OCI-LY1 (cell line): ENCODE measurements around the gene SLC12A7.

Experiments
- H2AFZ ChIP-seq: fragments of 200-600 bp; sonication (generic), shearing (Covaris generic); 2 replicates; pipeline ENCODE4 v1.6.0; 2014; ENCODE audit warnings: antibody characterized with exemption, mild to moderate bottlenecking, low read length
- H3F3A ChIP-seq: fragments of 200-600 bp; sonication (generic), shearing (Covaris generic); 2 replicates; pipeline ENCODE4 v1.6.0; 2014; ENCODE audit warnings: mild to moderate bottlenecking, antibody characterized with exemption, low read length, moderate library complexity; ENCODE audit not compliant: insufficient read depth
- H3K27ac ChIP-seq: fragments of 200-600 bp; sonication (generic); 2 replicates; pipeline ENCODE4 v1.5.1; 2014; ENCODE audit warnings: low read length, mixed run types, mild to moderate bottlenecking, low read depth; ENCODE audit not compliant: poor library complexity, severe bottlenecking
- H3K27me3 ChIP-seq: fragments of 200-600 bp; sonication (generic); 2 replicates; pipeline ENCODE4 v1.6.0; 2014; ENCODE audit warnings: antibody characterized with exemption, mild to moderate bottlenecking, low read length, moderate library complexity; ENCODE audit not compliant: insufficient read depth
- H3K36me3 ChIP-seq: fragments of 200-600 bp; sonication (generic); 2 replicates; pipeline ENCODE4 v1.6.1; 2014; ENCODE audit warnings: mild to moderate bottlenecking, antibody characterized with exemption, low read length, moderate library complexity, mixed read lengths; ENCODE audit not compliant: insufficient read depth
- H3K4me1 ChIP-seq: fragments of 200-600 bp; sonication (generic); 2 replicates; pipeline ENCODE4 v1.5.1; 2014; ENCODE audit warnings: mild to moderate bottlenecking, low read length, moderate library complexity; ENCODE audit not compliant: insufficient read depth, severe bottlenecking
- H3K4me2 ChIP-seq: fragments of 200-600 bp; sonication (generic), shearing (Covaris generic); 2 replicates; pipeline ENCODE4 v1.6.1; 2014; ENCODE audit warnings: low read length
- H3K4me3 ChIP-seq: fragments of 200-600 bp; sonication (generic); 2 replicates; pipeline ENCODE4 v1.5.1; 2014; ENCODE audit warnings: low read length, low read depth, mild to moderate bottlenecking, mixed read lengths; ENCODE audit not compliant: poor library complexity, severe bottlenecking
- H3K79me2 ChIP-seq: fragments of 200-600 bp; shearing (Covaris generic); 2 replicates; pipeline ENCODE4 v1.6.1; 2016; ENCODE audit warnings: mixed run types, low read length, mixed read lengths; ENCODE audit not compliant: insufficient read depth
- H3K9ac ChIP-seq: fragments of 200-600 bp; sonication (generic), shearing (Covaris generic); 2 replicates; pipeline ENCODE4 v1.6.1; 2014; ENCODE audit warnings: mild to moderate bottlenecking, low read length, mixed read lengths
- H3K9me2 ChIP-seq: fragments of 200-600 bp; sonication (generic), shearing (Covaris generic); 2 replicates; pipeline ENCODE4 v1.6.1; 2014; ENCODE audit warnings: low read depth, mild to moderate bottlenecking, low read length, mixed read lengths
- H3K9me3 ChIP-seq: fragments of 200-600 bp; shearing (Covaris generic); 2 replicates; pipeline ENCODE4 v1.6.1; 2014; ENCODE audit warnings: low read length, mixed read lengths
- H4K20me1 ChIP-seq: fragments of 200-600 bp; sonication (generic), shearing (Covaris generic); 2 replicates; pipeline ENCODE4 v1.6.0; 2016; ENCODE audit warnings: mild to moderate bottlenecking, low read length; ENCODE audit not compliant: insufficient read depth
- EZH2 ChIP-seq: fragments of 200-600 bp; sonication (generic), shearing (Covaris generic); IDR thresholded peaks from 2 replicates; pipeline ENCODE4 v1.8.0; 2017; ENCODE audit warnings: borderline replicate concordance, mixed run types, mild to moderate bottlenecking, antibody characterized with exemption, low read length, moderate library complexity, mixed read lengths
- TF ChIP-seq, protein P1 (sequence below): fragments of 200-600 bp; sonication (generic), shearing (Covaris generic); IDR thresholded peaks from 2 replicates; pipeline ENCODE4 v1.5.1; 2017; ENCODE audit warnings: mild to moderate bottlenecking, antibody characterized with exemption, low read length, moderate library complexity, mixed read lengths

The SLC12A7 gene

DNA sequence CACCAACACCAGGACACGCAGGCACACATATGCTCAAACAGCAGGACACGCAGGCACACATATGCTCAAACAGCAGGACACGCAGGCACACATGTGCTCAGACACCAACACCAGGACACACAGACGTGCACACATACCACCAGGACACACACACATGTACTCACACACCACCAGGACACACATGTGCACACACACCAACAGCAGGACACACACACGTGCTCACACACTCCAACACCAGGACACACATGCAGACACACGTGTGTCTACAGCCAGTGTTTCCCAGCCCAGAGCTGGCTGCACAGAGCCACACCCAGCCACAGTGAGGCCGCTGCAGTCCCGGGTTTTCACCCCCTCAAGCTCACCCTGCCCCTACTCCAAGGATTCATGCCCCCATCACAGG, 25.0 kb upstream of the SLC12A7 start:
- no peak for TF ChIP-seq EZH2
- TF ChIP-seq, protein P1, sequence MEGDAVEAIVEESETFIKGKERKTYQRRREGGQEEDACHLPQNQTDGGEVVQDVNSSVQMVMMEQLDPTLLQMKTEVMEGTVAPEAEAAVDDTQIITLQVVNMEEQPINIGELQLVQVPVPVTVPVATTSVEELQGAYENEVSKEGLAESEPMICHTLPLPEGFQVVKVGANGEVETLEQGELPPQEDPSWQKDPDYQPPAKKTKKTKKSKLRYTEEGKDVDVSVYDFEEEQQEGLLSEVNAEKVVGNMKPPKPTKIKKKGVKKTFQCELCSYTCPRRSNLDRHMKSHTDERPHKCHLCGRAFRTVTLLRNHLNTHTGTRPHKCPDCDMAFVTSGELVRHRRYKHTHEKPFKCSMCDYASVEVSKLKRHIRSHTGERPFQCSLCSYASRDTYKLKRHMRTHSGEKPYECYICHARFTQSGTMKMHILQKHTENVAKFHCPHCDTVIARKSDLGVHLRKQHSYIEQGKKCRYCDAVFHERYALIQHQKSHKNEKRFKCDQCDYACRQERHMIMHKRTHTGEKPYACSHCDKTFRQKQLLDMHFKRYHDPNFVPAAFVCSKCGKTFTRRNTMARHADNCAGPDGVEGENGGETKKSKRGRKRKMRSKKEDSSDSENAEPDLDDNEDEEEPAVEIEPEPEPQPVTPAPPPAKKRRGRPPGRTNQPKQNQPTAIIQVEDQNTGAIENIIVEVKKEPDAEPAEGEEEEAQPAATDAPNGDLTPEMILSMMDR, result no peak
- no peaks in the 10 kb centered on the region for H3F3A ChIP-seq
- H3K27me3 ChIP-seq, result no peaks in the 10 kb centered on the region; the same call in 1 of the 2 replicates
- no peaks in the 10 kb centered on the region for H3K9me2 ChIP-seq
- no peak overlapping the region for H3K4me2 ChIP-seq
- H3K9me3 ChIP-seq, result no peaks in the 10 kb centered on the region
- no peak overlapping the region for H3K4me3 ChIP-seq
- no peaks in the 10 kb centered on the region for H3K79me2 ChIP-seq
- H4K20me1 ChIP-seq, result no peaks in the 10 kb centered on the region
- H3K27ac ChIP-seq, result no peak overlapping the region
- no peak overlapping the region for H2AFZ ChIP-seq
- H3K9ac ChIP-seq, result no peak overlapping the region
- H3K4me1 ChIP-seq, result no peaks in the 10 kb centered on the region
- H3K36me3 ChIP-seq, result no peaks in the 10 kb centered on the region

- no peak overlapping the region for H3K27ac ChIP-seq
- no peaks in the 10 kb centered on the region for H3K9me3 ChIP-seq
- H3K36me3 ChIP-seq, result no peaks in the 10 kb centered on the region
- TF ChIP-seq, protein P1, result no peak
- TF ChIP-seq EZH2, result no peak
- no peaks in the 10 kb centered on the region; the same call in 1 of the 2 replicates for H3K27me3 ChIP-seq
- no peaks in the 10 kb centered on the region for H3K4me1 ChIP-seq
- H2AFZ ChIP-seq, result no peak overlapping the region
- H4K20me1 ChIP-seq, result no peaks in the 10 kb centered on the region
- H3K79me2 ChIP-seq, result no peaks in the 10 kb centered on the region
- H3K9ac ChIP-seq, result no peak overlapping the region
- H3K4me3 ChIP-seq, result no peak overlapping the region
- no peak overlapping the region for H3K4me2 ChIP-seq
- H3K9me2 ChIP-seq, result no peaks in the 10 kb centered on the region
- no peaks in the 10 kb centered on the region for H3F3A ChIP-seq
Observed at GRCh38 chr5:1135696-1136525, 24.0 kb upstream of the SLC12A7 start.

DNA sequence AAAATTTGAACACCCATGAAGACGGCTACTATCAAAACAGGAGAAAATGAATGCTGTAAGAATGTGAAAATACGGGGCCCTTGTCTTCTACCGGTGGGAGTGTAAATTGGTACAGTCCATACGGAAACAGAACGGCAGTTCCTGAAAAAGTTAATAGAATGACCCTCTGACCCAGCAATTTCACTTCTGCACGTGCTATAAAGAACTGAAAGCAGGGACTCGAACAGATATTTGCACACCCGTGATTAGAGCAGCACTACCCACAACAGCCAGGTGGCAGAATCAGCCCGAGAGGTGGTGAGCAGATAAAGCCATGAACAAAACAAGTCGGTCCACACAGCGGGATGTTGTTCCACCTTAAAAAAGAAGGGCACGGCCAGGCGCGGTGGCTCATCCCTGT, 22.6 kb upstream of the SLC12A7 start:
- no peaks in the 10 kb centered on the region; the same call in 1 of the 2 replicates for H3K27me3 ChIP-seq
- H3K4me1 ChIP-seq, result no peaks in the 10 kb centered on the region
- H3K4me3 ChIP-seq, result no peak overlapping the region

More for the DNA sequence above, 22.6 kb upstream of the SLC12A7 start:
- TF ChIP-seq EZH2, result no peak
- TF ChIP-seq, protein P1, result peak; percentile 31
- no peak overlapping the region for H3K9ac ChIP-seq
- H3K4me2 ChIP-seq, result no peak overlapping the region
- no peaks in the 10 kb centered on the region for H3F3A ChIP-seq
- no peaks in the 10 kb centered on the region for H3K79me2 ChIP-seq
- H3K36me3 ChIP-seq, result no peaks in the 10 kb centered on the region
- no peak overlapping the region for H2AFZ ChIP-seq
- no peaks in the 10 kb centered on the region for H3K9me3 ChIP-seq
- no peaks in the 10 kb centered on the region for H3K9me2 ChIP-seq
- H3K27ac ChIP-seq, result no peak overlapping the region
- no peaks in the 10 kb centered on the region for H4K20me1 ChIP-seq
